Measurements from ENCODE around the gene ASF1A. TPM values are rescaled to one million over a fixed set of nuclear protein-coding genes. Genes with fewer than 3 reads are reported as not detected.

The ASF1A gene
- total and polyA plus RNA-seq, 9 of the 15 experiments (the other 6 are each of a cell fraction or from before 2014, with no cell fraction given), result 31.5 to 45.3 (median 34.8) TPM

- TF ChIP-seq LEF1 (IDR thresholded peaks at IDR 0.05) (peak; percentile 74), L3MBTL2 (IDR thresholded peaks at IDR 0.05) (peak; percentile 24; the same call in 1 of the 2 replicates), FOSL1 (tag; conservative IDR thresholded peaks at IDR 0.05) (peak; percentile 46; the same call in 1 of the 2 replicates), STAG1 (CRISPR knock-in tag; IDR thresholded peaks at IDR 0.05; ENCODE audit: borderline replicate concordance) (no peak), ZNF551 (CRISPR knock-in tag; IDR thresholded peaks at IDR 0.05) (no peak), MEF2A (IDR thresholded peaks at IDR 0.05; ENCODE audit: control insufficient read depth, low read depth, low read length) (0 out of 2 replicates have a peak, but pooled peaks have one; percentile 21), REST (IDR thresholded peaks at IDR 0.05; ENCODE audit: borderline replicate concordance) (peak; percentile 43; the same call in 1 of the 2 replicates), REST (CRISPR knock-in tag; IDR thresholded peaks at IDR 0.05; ENCODE audit: low read depth) (no peak), STAT5A (IDR thresholded peaks at IDR 0.05; ENCODE audit: borderline replicate concordance, low read length) (peak; percentile 21; the same call in 1 of the 2 replicates), TEAD1 (CRISPR knock-in tag; IDR thresholded peaks at IDR 0.05) (peak in 1 of 2 experiments; percentile 42; a peak in 1 of 4 replicates), BHLHE40 (IDR thresholded peaks at IDR 0.05; ENCODE audit: low read length) (peak; percentile 41; the same call in 1 of the 2 replicates), PCBP2 (IDR thresholded peaks at IDR 0.05; ENCODE audit: low read depth, low read length, poor library complexity, severe bottlenecking) (no peak), NRF1 (conservative IDR thresholded peaks at IDR 0.05 in 1 of 2, IDR thresholded peaks at IDR 0.05 in 1 of 2) (peak; percentile 66 to 75; a peak in 3 of 4 replicates), CTBP1 (IDR thresholded peaks at IDR 0.05; ENCODE audit: borderline replicate concordance) (peak; percentile 65), ZNF507 (tag; conservative IDR thresholded peaks at IDR 0.05) (no peak), ZBTB7A (IDR thresholded peaks at IDR 0.05; ENCODE audit: borderline replicate concordance, control insufficient read depth, low read depth, low read length) (peak; percentile 62; the same call in 1 of the 2 replicates), NR4A1 (CRISPR knock-in tag; IDR thresholded peaks at IDR 0.05) (no peak), NR4A1 (tag; IDR thresholded peaks at IDR 0.05) (no peak), CBX8 (IDR thresholded peaks at IDR 0.05; ENCODE audit: borderline replicate concordance, extremely low read depth, low read depth, low read length, poor library complexity, severe bottlenecking) (no peak), BRD9 (IDR thresholded peaks at IDR 0.05; ENCODE audit: low read depth, partially characterized antibody) (peak; percentile 20)
These were observed at the start of gene ASF1A (continued) for GRCh38 chr6:118893807-118894424.
